Measurements from ENCODE around the gene FGF1. TPM values are rescaled to one million over a fixed set of nuclear protein-coding genes. Genes with fewer than 3 reads are reported as not detected.

The FGF1 gene
- total RNA-seq, result not detected

DNA sequence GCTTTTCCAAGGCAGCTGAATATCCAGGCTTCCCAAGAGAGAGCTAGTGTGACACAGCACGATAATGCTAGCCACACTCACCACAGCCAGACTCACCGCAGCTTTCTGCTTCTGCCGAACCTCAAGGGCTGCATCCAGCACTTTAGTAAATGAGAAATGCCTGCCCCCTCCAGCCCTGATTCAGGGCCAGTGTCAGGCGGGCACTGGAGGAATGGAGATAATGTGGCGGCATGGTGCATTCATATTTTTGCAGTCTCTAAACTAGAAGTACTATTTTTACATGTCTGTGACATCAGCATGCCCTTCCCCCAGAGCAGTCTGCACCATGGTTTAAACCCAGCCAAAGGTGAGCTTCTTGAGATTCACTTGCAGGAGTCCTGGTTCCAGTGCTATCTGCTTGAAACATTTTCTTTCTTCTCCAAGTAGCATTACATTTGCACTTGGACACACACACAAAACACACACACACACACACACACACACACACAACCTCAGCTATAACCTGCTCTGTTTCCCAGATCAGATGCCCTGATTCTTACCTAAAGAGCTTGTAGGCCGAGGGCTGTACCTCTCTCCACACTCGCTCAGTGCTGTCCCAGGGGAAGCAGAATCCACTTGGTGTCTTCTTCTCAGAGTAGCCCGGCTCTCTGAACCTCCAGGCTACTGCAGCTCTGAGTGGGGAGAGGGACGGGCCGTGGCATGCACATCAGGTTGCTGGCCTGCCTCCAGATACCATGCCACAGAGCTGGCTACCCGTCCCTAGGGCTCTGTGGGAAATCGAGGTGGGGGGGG, at the start of gene FGF1:
FGF1 (minus strand) TSS at position 673 of the 792 bp plus-strand sequence. CDS start 71,963 bp downstream, outside the sequence.
- Histone ChIP-seq H3K4me3 (ENCODE audit: low read length) (no peak within 1 kb of the TSS), H3K4me1 (ENCODE audit: insufficient read depth, low read length) (no peaks in the 10 kb centered on the region), H3K27me3 (ENCODE audit: insufficient read depth, low read length) (peaks cover 2% of the 10 kb centered on the region), H3K9me3 (ENCODE audit: low read depth, low read length) (no peaks in the 10 kb centered on the region)

DNA sequence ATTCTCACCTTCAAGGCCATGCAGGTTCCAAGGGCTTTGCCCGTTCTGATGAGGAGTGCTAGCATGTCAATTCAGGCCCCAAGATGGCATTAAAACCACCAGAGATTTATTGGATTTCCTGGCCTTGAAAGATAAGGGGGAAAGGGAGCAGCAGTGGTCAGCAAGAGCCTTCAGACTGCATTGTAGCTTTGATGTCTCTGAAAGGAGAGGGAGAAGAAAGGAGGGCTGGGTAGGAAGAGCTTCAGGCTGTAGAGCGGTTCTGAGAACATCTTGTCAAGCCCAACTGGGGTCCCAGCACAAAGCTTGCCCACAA, 41.8 kb upstream of the FGF1 start:
- Histone ChIP-seq H3K4me3 (ENCODE audit: low read length) (no peak overlapping the region), H3K4me1 (ENCODE audit: insufficient read depth, low read length) (peaks cover 28% of the 10 kb centered on the region), H3K27me3 (ENCODE audit: insufficient read depth, low read length) (no peaks in the 10 kb centered on the region), H3K9me3 (ENCODE audit: low read depth, low read length) (no peaks in the 10 kb centered on the region)

DNA sequence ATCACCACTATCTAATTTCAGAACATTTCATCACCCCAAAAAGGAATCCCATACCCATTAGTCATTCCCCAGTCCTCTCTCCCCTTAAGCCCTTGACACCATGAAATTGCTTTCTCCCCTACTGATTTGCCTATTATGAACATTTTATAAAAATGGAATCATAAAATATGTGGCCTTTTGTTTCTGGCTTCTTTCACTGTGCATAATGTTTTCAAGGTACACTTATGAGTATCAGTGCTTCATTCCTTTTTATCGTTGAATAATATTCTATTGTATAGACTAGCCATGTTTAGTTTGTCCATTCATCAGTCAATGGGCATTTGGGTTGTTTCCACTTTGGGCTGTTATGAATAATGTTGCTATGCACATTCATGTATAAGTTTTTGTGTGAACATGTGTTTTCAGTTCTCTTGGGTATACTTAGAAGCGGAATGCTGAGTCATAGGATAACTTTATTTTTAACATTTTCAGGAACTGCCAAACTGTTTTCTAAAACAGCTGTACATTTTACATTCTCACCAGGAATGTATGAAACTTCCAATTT, 40.4 kb upstream of the FGF1 start:
- Histone ChIP-seq H3K4me3 (ENCODE audit: low read length) (no peak overlapping the region), H3K4me1 (ENCODE audit: insufficient read depth, low read length) (peaks cover 28% of the 10 kb centered on the region), H3K9me3 (ENCODE audit: low read depth, low read length) (no peaks in the 10 kb centered on the region), H3K27me3 (ENCODE audit: insufficient read depth, low read length) (no peaks in the 10 kb centered on the region)

DNA sequence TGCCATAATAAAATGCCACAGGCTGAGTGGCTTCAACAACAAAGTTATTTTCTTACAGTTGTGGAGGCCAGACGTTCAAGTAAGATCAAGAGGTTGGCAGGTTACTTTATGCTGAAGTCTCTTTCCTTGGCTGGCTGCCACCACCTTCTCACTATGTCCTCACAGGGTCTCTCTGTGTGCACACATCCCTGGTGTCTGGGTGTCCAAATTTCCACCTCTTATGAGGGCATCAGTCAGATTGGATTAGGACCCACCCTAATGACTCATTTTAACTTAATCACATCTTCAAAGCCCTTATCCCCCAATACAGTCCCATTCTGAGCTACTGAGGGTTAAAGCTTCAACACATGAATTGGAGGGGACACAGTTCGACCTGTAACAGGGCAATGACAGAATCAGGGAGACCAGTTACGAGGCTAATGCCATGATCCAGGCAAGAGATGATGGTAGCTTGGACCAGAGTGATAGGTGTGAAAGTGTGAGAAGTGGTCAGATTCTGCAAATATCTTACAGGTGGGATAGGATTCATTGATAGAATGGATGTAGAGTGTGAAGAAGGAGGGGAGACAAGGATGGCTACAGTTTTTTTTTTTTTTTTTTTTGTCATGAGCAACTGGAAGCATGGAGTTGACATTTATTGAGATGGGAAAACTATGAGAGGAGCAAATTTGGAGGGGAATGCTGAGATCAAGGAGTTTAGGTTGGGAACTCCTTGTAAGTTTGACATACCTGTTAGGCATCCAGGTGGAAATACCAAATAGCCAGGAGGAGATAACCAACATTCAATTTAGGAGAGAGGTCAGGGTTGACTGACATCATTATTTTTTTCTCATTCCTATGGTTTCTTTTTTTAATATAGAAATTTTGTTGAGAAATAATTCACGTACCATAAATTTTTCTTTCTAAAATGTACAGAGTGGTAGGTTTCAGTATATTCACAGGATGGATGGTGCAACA, 39.6 kb upstream of the FGF1 start:
- H3K4me1 ChIP-seq (ENCODE audit: insufficient read depth, low read length), result peaks cover 28% of the 10 kb centered on the region
- no peaks in the 10 kb centered on the region for H3K9me3 ChIP-seq (ENCODE audit: low read depth, low read length)
- no peak overlapping the region for H3K4me3 ChIP-seq (ENCODE audit: low read length)
- H3K27me3 ChIP-seq (ENCODE audit: insufficient read depth, low read length), result no peaks in the 10 kb centered on the region

DNA sequence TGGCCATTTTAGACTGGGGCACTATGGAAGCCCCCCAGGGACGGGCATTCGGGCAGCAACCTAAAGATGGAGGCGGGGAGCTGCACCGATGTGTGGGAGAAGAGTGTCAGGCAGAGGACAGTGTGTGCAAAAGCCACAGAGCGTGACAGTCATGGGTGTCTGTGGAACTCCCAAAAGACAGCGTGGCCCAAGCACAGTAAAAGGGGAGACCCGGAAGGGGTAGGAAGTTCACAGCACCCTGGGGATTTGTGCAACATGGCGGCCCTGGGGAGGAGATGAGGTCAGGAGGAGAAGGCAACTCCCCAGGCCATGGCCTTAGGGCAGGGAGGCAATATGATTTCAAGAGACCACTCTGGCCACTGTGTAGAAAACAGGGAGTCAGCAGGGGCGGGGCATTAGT, 38.9 kb upstream of the FGF1 start:
- H3K4me1 ChIP-seq (ENCODE audit: insufficient read depth, low read length), result peaks cover 28% of the 10 kb centered on the region
- H3K27me3 ChIP-seq (ENCODE audit: insufficient read depth, low read length), result no peaks in the 10 kb centered on the region
- H3K9me3 ChIP-seq (ENCODE audit: low read depth, low read length), result no peaks in the 10 kb centered on the region
- H3K4me3 ChIP-seq (ENCODE audit: low read length), result no peak overlapping the region

DNA sequence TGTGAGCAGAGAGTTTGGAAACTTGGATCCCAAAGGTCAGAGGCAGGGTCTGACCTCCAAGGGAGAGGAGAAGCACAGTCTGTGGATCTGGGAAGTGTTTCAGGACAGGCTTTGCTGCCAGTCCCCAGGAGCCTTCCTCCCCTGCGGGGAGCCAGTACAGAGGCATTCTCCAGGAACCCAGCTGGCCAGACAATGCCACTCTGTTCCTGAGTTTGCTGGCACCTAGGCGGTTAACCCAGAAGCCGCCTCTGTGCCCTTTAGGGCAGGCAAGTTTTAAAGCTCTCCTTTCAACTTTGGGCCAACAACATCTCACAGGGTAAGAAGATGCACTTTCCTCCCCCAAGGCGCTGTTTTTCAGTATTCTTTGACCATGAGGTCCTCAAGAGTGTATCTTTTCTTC, 37.0 kb upstream of the FGF1 start:
- no peaks in the 10 kb centered on the region for H3K9me3 ChIP-seq (ENCODE audit: low read depth, low read length)
- H3K4me1 ChIP-seq (ENCODE audit: insufficient read depth, low read length), result peaks cover 25% of the 10 kb centered on the region
- no peaks in the 10 kb centered on the region for H3K27me3 ChIP-seq (ENCODE audit: insufficient read depth, low read length)
- no peak overlapping the region for H3K4me3 ChIP-seq (ENCODE audit: low read length)

DNA sequence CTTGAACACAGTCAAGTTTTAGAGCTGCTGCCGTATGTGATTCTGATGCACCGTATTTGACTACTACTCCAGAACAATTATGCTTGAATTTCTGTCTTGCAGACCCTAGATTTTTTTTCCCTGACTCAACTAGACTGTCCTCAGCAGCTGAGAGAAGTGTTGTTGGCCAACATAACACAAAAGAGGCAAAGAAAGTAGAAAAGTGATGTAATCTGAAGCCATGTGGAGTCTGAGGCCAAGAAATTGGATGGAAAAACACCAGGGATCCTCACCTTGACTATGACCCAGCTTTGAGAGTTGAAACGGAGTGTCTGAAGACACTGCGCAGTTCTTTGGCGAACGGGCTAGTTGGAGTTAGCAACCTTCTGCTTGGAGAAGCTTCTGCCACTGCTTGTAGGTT, 36.3 kb upstream of the FGF1 start:
- Histone ChIP-seq H3K9me3 (ENCODE audit: low read depth, low read length) (no peaks in the 10 kb centered on the region), H3K27me3 (ENCODE audit: insufficient read depth, low read length) (no peaks in the 10 kb centered on the region), H3K4me3 (ENCODE audit: low read length) (no peak overlapping the region), H3K4me1 (ENCODE audit: insufficient read depth, low read length) (peaks cover 18% of the 10 kb centered on the region)

DNA sequence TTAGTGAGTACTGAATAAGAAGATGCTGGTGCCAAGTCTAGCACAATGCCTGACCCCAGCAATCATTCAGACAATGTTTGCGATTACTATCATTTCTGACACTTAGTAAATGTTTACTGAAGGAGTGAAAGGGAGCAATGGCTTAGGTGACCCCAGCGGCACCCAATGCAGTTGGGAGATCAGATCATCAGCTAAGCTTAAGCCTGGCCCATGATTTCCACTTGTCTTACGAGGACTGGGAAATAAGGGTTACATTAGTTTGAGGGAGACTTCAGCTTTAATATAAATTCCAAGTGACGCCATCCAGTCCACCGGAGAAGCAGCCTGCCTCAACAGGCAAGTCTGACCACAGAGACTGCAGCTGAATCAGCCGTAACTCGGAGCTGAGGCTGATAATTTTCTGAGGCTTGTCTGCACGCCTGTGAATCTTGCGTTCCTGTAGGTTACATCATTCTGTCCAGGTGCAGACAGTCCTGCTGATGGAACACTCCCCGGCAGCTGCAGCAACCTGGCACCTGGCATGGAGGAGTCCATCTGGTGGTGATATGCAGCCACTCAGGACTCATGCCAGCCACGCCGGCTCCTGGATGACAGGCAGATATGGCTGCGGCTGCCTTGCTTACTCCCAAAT, 34.9 kb upstream of the FGF1 start:
- Histone ChIP-seq H3K4me1 (ENCODE audit: insufficient read depth, low read length) (peaks cover 6% of the 10 kb centered on the region), H3K9me3 (ENCODE audit: low read depth, low read length) (no peaks in the 10 kb centered on the region), H3K27me3 (ENCODE audit: insufficient read depth, low read length) (no peaks in the 10 kb centered on the region)

DNA sequence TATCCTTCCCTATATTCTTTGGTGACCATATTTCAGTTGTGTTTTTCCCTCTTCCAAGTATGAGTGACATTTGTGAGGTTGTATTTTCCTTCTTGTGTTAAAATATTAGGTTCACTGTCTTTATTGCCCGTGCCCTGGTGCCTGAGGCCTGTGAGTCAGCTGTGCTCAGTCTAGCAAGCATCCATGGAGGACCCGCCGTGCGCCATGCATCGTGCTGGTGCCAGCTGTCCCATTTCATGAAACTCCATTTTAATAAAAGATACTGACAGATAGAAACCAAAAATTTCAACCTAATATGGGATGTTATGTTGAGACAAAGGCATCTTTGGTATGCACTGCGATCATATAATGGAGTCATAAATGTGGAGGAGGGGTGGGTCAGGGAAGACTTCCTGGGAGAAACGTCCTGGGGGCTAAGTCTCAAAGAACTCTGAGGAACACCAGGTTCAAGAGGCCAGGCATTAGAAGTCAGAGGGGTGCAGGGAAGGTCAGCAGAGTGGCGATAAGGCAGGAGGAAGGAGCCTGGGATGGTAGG, 34.0 kb upstream of the FGF1 start:
- H3K4me1 ChIP-seq (ENCODE audit: insufficient read depth, low read length), result no peaks in the 10 kb centered on the region
- no peaks in the 10 kb centered on the region for H3K27me3 ChIP-seq (ENCODE audit: insufficient read depth, low read length)
- no peak overlapping the region for H3K4me3 ChIP-seq (ENCODE audit: low read length)
- H3K9me3 ChIP-seq (ENCODE audit: low read depth, low read length), result no peaks in the 10 kb centered on the region

More for the DNA sequence above, 34.9 kb upstream of the FGF1 start:
- no peak overlapping the region for H3K4me3 ChIP-seq (ENCODE audit: low read length)

DNA sequence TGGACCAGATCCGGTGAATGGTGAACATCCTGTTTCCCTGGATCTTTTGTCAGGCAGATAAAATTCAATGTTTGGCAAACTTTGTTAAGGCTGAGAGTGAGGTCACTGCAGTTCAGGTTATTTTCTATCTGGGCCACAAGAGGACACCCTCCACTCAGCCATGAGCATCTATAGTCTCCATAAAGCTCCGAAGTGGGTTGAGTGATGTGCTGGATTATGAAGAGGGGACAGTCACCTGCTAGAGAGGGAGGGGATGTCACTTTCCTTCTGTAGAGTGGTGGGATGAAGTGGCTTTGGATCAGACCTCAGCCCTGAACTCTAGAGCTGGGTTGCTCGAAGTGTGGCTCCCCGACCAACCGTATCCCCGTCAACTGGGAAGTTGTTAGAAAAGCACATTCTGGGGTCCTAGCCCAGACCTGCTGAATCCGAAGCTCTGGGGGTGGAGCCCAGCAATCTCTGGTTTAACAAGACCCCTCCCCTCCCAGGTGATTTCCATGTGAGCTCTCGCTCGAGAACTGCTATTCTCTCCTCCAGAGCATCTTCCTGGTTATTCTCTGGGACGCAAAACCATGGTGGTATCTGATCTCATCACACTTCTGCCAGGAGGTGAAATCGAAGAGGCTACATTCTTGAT, 31.8 kb upstream of the FGF1 start:
- Histone ChIP-seq H3K4me3 (ENCODE audit: low read length) (no peak overlapping the region), H3K4me1 (ENCODE audit: insufficient read depth, low read length) (peaks cover 3% of the 10 kb centered on the region), H3K27me3 (ENCODE audit: insufficient read depth, low read length) (no peaks in the 10 kb centered on the region), H3K9me3 (ENCODE audit: low read depth, low read length) (no peaks in the 10 kb centered on the region)

DNA sequence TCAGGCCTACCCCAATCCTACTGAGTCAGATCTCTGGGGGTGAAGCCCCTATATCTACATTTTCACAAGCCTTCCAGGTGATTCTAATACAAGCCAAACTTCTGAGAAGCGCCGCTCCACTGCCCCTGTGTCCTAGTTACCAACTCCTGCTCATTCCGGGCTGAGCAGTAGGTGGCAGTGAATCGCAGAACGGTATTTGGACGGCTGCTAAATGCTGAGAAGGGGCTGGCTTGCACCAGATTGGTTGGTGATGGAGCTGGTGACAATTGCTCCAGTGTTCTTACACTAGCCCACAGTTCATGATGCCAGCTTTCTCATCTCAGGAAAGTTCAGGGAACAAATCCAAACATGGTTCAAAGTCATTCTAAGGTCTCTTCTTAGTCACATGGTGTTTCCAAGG, 31.1 kb upstream of the FGF1 start:
- Histone ChIP-seq H3K9me3 (ENCODE audit: low read depth, low read length) (no peaks in the 10 kb centered on the region), H3K4me3 (ENCODE audit: low read length) (no peak overlapping the region), H3K4me1 (ENCODE audit: insufficient read depth, low read length) (peaks cover 4% of the 10 kb centered on the region), H3K27me3 (ENCODE audit: insufficient read depth, low read length) (no peaks in the 10 kb centered on the region)

DNA sequence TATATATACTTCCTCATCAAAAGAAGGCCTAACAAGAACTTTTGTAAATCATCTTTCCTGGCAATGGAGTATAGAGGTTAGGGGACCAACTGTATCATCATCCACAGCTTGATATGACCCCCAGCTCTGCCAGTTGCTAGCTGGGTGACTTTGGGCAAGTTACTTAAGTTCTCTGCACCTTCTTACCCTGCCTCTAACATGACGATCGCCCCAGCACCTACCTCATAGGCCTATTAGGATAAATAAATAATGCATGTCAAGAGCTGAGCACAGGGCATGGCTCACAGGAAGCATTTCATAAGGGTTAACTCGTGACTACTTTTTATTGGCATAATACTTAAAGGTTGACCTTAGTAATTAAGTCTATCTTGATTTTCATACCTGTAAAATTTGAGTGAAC, 29.4 kb upstream of the FGF1 start:
- Histone ChIP-seq H3K4me1 (ENCODE audit: insufficient read depth, low read length) (peaks cover 4% of the 10 kb centered on the region), H3K9me3 (ENCODE audit: low read depth, low read length) (no peaks in the 10 kb centered on the region), H3K27me3 (ENCODE audit: insufficient read depth, low read length) (no peaks in the 10 kb centered on the region), H3K4me3 (ENCODE audit: low read length) (no peak overlapping the region)

DNA sequence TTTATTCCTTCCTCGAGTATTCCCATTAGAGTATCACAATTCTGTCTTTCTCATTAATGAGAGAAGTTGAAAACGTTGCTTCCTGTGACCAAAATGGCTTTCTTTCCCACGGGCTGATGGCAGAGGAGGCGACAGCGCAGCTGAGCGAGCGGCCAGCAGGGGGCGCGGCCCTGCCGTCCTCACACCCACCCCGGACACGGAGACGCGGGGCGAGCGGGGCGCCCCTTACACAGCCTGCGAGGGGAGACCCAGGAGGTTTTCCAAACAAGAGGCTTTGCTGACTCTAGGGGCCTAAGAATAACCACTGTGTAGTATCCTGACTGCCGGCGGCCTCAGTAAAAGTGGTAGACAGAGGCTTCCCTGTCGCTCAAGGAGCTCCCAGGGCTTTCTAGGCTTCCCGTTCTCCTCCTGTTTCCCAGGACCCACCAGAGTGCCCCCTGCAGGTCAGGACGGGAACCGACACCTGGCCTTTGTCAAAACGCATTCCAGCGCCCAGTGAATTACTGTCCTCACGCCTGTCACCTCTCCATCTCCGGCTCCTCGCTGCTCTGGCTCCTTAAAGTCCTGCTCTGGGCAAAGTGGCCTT, 27.3 kb upstream of the FGF1 start:
- Histone ChIP-seq H3K9me3 (ENCODE audit: low read depth, low read length) (no peaks in the 10 kb centered on the region), H3K4me3 (ENCODE audit: low read length) (peak overlapping the region; percentile 23)

DNA sequence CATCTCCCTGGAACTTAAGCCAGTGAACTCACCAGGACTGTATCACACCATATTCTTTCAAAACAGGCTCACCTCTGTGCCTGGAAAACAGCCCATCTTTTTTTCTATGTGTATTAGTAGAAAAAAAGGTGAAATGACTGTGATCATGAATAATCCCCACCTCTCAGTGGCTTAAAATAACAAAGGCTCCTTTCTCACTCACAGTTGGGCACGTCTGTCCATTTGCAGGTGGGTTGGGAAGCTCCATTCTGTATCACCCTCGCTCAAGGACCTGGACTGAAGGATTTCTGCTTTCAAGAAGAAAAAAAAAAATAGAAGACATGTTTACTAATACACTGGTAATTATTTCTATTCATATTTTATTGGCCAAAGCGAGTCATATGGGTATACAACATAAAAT, 17.3 kb upstream of the FGF1 start:
- H3K4me3 ChIP-seq (ENCODE audit: low read length), result no peak overlapping the region
- no peaks in the 10 kb centered on the region for H3K9me3 ChIP-seq (ENCODE audit: low read depth, low read length)
- H3K4me1 ChIP-seq (ENCODE audit: insufficient read depth, low read length), result no peaks in the 10 kb centered on the region
- H3K27me3 ChIP-seq (ENCODE audit: insufficient read depth, low read length), result peaks cover 8% of the 10 kb centered on the region

More for the DNA sequence above, 27.3 kb upstream of the FGF1 start:
- Histone ChIP-seq H3K27me3 (ENCODE audit: insufficient read depth, low read length) (no peaks in the 10 kb centered on the region), H3K4me1 (ENCODE audit: insufficient read depth, low read length) (peaks cover 4% of the 10 kb centered on the region)
